ENCODE measurements around the gene CHMP4A. TPM values are rescaled to one million over a fixed set of nuclear protein-coding genes. Genes with fewer than 3 reads are reported as not detected.
A peak's percentile ranks its signal among the peaks of the same experiment; 100 is the strongest.

CHMP4A gene
- total and polyA plus RNA-seq, 2 of the 13 experiments (the other 11 are each of a cell fraction or from before 2014, with no cell fraction given), result 83.6 to 113 TPM

GRCh38 chr14:24215495-24216344 is 2.4 kb upstream of the CHMP4A start, which contains the start of gene MDP1 (continued):
- peak; percentile 98 for TF ChIP-seq STAT6 (CRISPR knock-in tag; IDR thresholded peaks at IDR 0.05; ENCODE audit: borderline replicate concordance)
- 0 out of 2 replicates have a peak, but pooled peaks have one; percentile 85 for TF ChIP-seq ZNF557 (CRISPR knock-in tag; IDR thresholded peaks at IDR 0.05)
- peak; percentile 91 for TF ChIP-seq NFE2L1 (CRISPR knock-in tag; IDR thresholded peaks at IDR 0.05; ENCODE audit: borderline replicate concordance)
- no peak; the same call in 1 of the 2 replicates for TF ChIP-seq E2F1 (CRISPR knock-in tag; IDR thresholded peaks at IDR 0.05)
- peak; percentile 89; the same call in 1 of the 2 replicates for TF ChIP-seq ZNF609 (CRISPR knock-in tag; IDR thresholded peaks at IDR 0.05; ENCODE audit: borderline replicate concordance)
- TF ChIP-seq NFIB (CRISPR knock-in tag; IDR thresholded peaks at IDR 0.05; ENCODE audit: borderline replicate concordance), result no peak
- 0 out of 2 replicates have a peak, but pooled peaks have one; percentile 43 for TF ChIP-seq NFRKB (IDR thresholded peaks at IDR 0.05)
- TF ChIP-seq ZNF232 (CRISPR knock-in tag; IDR thresholded peaks at IDR 0.05; ENCODE audit: borderline replicate concordance), result peak; percentile 95; the same call in 1 of the 2 replicates
- TF ChIP-seq ZNF30 (CRISPR knock-in tag; IDR thresholded peaks at IDR 0.05), result 0 out of 2 replicates have a peak, but pooled peaks have one; percentile 67
- peak; percentile 93 for TF ChIP-seq NR2C2 (CRISPR knock-in tag; IDR thresholded peaks at IDR 0.05; ENCODE audit: borderline replicate concordance)
- peak; percentile 74 for TF ChIP-seq HMG20A (CRISPR knock-in tag; IDR thresholded peaks at IDR 0.05; ENCODE audit: borderline replicate concordance)
- no peak for TF ChIP-seq SNRNP70 (IDR thresholded peaks at IDR 0.05; ENCODE audit: low read depth, low read length)
- TF ChIP-seq ZBTB1 (CRISPR knock-in tag; IDR thresholded peaks at IDR 0.05; ENCODE audit: borderline replicate concordance), result 0 out of 2 replicates have a peak, but pooled peaks have one; percentile 46
- peak; percentile 94; the same call in 2 of the 3 replicates for TF ChIP-seq MXI1 (IDR thresholded peaks at IDR 0.05; ENCODE audit: borderline replicate concordance, low read depth, low read length)
- peak; percentile 100 for TF ChIP-seq HMGXB4 (CRISPR knock-in tag; IDR thresholded peaks at IDR 0.05; ENCODE audit: borderline replicate concordance in 1 of 2, low read depth in 1 of 2)
- TF ChIP-seq ZNF773 (CRISPR knock-in tag; IDR thresholded peaks at IDR 0.05; ENCODE audit: borderline replicate concordance), result peak; percentile 96; the same call in 1 of the 2 replicates

Data from HepG2 (cell line).